Suprapubic skin (tissue), 4 donors: ENCODE measurements around the gene MSI1.

Experiments
- CTCF ChIP-seq, 2 donors: fragments of 200-600 bp in 1 of 2; fragments of 450-650 bp in 1 of 2; sonication (generic) in 1 of 2; IDR thresholded peaks; one replicate each; pipeline ENCODE4 v1.5.1; 2016 to 2019; ENCODE audit warnings: antibody characterized with exemption in 2 of 2, mild to moderate bottlenecking in 1 of 2, moderate library complexity in 1 of 2
- EP300 ChIP-seq: sonication (generic); formaldehyde crosslinking; IDR thresholded peaks from one replicate; pipeline ENCODE4 v1.6.1; 2017; ENCODE audit warnings: antibody characterized with exemption
- POLR2A ChIP-seq, 2 donors: fragments of 450-650 bp; IDR thresholded peaks; one replicate each; pipeline ENCODE4 v1.6.1; 2017; ENCODE audit warnings: antibody characterized with exemption in 2 of 2, mild to moderate bottlenecking in 2 of 2, moderate library complexity in 2 of 2
- POLR2AphosphoS5 ChIP-seq, 3 donors: sonication (generic); formaldehyde crosslinking; IDR thresholded peaks; one replicate each; pipeline ENCODE4 v1.6.1; 2017; ENCODE audit warnings: antibody characterized with exemption in 3 of 3

- TF ChIP-seq CTCF (IDR thresholded peaks at IDR 0.05) = no peak
- TF ChIP-seq POLR2AphosphoS5 (IDR thresholded peaks at IDR 0.05) = no peak
- TF ChIP-seq POLR2A (IDR thresholded peaks at IDR 0.05) = no peak
- no peak for TF ChIP-seq EP300
Observed at GRCh38 chr12:120332041-120332440, 36.9 kb downstream of the MSI1 start.
